Activated CD8-positive, alpha-beta T cell treated with anti-CD3 and anti-CD28 coated beads for 36 hours (primary cell): Measurements from ENCODE around the gene KYNU. TPM values are rescaled to one million over a fixed set of nuclear protein-coding genes. Genes with fewer than 3 reads are reported as not detected.

Experiments used
- ATAC-seq: fragments of 200-7000 bp; cut with Tn5 transposase; one replicate; pipeline ENCODE4 v1.10.0; 2021; ENCODE audit warnings: mild to moderate bottlenecking, moderate library complexity
- CTCF ChIA-PET: fragments of 350-600 bp; sonication (Branson Sonifier 250); formaldehyde crosslinking; loops from one replicate; lab custom pipeline; 2021; ENCODE audit warnings: antibody characterized with exemption; lab: Charles Lee
- POLR2A ChIA-PET: fragments of 350-600 bp; sonication (Branson Sonifier 250); formaldehyde crosslinking; loops from one replicate; lab custom pipeline; 2021; ENCODE audit warnings: antibody characterized with exemption; lab: Charles Lee
- DNase-seq: peaks from one replicate; pipeline ENCODE4 v3.0.0-alpha.2; 2020
- H3K27ac Mint-ChIP-seq: one replicate; pipeline ENCODE4 v1.8.0; 2021; ENCODE audit warnings: mild to moderate bottlenecking, mixed read lengths
- H3K27me3 Mint-ChIP-seq: one replicate; pipeline ENCODE4 v1.8.0; 2021; ENCODE audit warnings: mixed read lengths
- H3K36me3 Mint-ChIP-seq: one replicate; pipeline ENCODE4 v1.8.0; 2021; ENCODE audit warnings: low read depth, mixed read lengths
- H3K4me1 Mint-ChIP-seq: one replicate; pipeline ENCODE4 v1.8.0; 2021; ENCODE audit warnings: low read depth, mixed read lengths
- H3K4me3 Mint-ChIP-seq: one replicate; pipeline ENCODE4 v1.8.0; 2021; ENCODE audit warnings: mild to moderate bottlenecking, moderate library complexity, mixed read lengths
- H3K9me3 Mint-ChIP-seq: one replicate; pipeline ENCODE4 v1.8.0; 2021; ENCODE audit warnings: mixed read lengths
- CTCF ChIP-seq: fragments of 200-600 bp; IDR thresholded peaks from one replicate; pipeline ENCODE4 v1.8.0; 2022; ENCODE audit warnings: antibody characterized with exemption, mild to moderate bottlenecking
- intact Hi-C: fragments of 100-400 bp; cut with micrococcal nuclease; formaldehyde crosslinking; loops from one replicate; pipeline ENCODE4 v1.10.0; 2022
- total RNA-seq, 2 experiments: library from RNA; stranded (reverse); gene quantifications; one replicate each; pipeline ENCODE4 v1.2.3, GENCODE V29; 2021

The KYNU gene
- total RNA-seq, 2 experiments from 2014 or later, result not detected

DNA sequence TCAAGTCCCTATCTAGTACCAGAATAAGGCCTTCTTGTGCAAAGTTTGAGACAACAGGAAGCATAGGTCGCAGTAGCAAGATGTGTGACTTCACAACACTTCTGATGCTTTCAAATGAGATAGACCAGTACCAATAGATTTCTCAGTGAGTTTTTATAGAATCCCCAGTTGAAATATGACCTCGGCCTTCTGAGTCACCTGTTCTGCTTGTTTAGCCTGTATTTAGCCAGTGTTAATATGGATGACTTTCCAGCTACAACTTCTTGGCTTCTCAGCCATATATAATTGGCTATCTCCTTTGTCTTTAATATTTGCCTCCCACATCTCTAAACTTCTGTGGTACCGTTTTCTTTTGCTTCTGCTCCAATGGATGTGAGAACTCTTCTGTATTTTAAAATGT is 113.8 kb downstream of the KYNU start:
- H3K9me3 Mint-ChIP-seq, result no peaks in the 10 kb centered on the region
- no peak for TF ChIP-seq CTCF
- H3K27ac Mint-ChIP-seq, result no peak overlapping the region
- H3K4me3 Mint-ChIP-seq, result no peak overlapping the region
- POLR2A ChIA-PET, result no interaction called here
- no peaks in the 10 kb centered on the region for H3K36me3 Mint-ChIP-seq
- intact Hi-C loops, result no loop called here
- no peaks in the 10 kb centered on the region for H3K4me1 Mint-ChIP-seq
- no peak for ATAC-seq
- no peak for DNase-seq
- CTCF ChIA-PET, result no interaction called here
- peaks cover 6% of the 10 kb centered on the region for H3K27me3 Mint-ChIP-seq

DNA sequence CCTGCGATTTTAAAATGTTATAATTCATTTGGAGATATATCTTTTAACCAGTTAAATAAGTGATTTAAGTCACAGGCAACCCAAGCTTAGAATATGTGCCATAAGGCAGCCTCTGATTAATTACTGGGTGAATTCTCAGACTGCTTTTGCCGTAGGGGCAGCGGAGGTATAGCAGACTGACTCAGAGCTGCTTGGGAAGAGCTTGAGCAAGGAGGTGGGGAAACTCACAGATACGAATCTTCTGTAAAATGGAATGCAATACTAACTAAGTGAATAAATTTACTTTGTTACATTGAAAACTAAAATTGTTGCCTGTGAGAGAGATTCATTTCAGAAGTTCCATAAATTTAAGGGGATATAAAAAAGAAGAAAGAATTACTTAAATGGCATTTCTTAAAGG is 115.4 kb downstream of the KYNU start:
- Mint-ChIP-seq H3K27ac (no peak overlapping the region), H3K4me3 (no peak overlapping the region), H3K9me3 (no peaks in the 10 kb centered on the region), H3K36me3 (no peaks in the 10 kb centered on the region), H3K4me1 (no peaks in the 10 kb centered on the region), H3K27me3 (peaks cover 10% of the 10 kb centered on the region)
- CTCF ChIA-PET, result interaction anchor here (1.1 kb wide), 1 partner anchor 13 kb away, joined by 3 read pairs; no protein-coding TSS in a partner anchor
- intact Hi-C loops, result no loop called here
- DNase-seq (no peak), ATAC-seq (no peak)
- POLR2A ChIA-PET, result no interaction called here
- no peak for TF ChIP-seq CTCF

DNA sequence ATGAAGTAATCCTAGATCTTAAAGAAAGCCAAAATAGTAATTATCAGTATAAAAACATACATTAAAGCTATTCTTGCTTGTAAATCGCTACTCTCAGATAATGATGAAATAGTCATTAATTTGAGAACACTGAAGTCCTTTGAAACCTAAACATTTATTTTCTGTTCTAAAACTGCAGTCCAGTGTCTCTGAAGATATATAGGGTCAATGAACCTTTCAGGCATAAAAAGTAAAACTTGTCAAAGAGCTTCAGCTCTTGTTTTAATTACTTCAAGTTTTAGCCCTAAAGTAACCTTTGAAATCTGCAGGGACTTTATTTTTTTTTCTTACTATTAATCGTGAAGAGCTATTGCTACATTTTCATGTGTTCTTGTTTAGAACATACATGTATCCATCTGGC is 116.3 kb downstream of the KYNU start:
- no peak for TF ChIP-seq CTCF
- no peak for DNase-seq
- Mint-ChIP-seq H3K9me3 (no peaks in the 10 kb centered on the region), H3K4me3 (no peak overlapping the region), H3K27ac (no peak overlapping the region), H3K4me1 (no peaks in the 10 kb centered on the region), H3K36me3 (no peaks in the 10 kb centered on the region), H3K27me3 (peaks cover 10% of the 10 kb centered on the region)
- intact Hi-C loops, result no loop called here
- ChIA-PET CTCF (interaction anchor here (0.9 to 1.2 kb wide), 2 partner anchors 13 to 14 kb away, joined by 3 to 4 read pairs; no protein-coding TSS in a partner anchor), POLR2A (no interaction called here)
- ATAC-seq, result no peak

DNA sequence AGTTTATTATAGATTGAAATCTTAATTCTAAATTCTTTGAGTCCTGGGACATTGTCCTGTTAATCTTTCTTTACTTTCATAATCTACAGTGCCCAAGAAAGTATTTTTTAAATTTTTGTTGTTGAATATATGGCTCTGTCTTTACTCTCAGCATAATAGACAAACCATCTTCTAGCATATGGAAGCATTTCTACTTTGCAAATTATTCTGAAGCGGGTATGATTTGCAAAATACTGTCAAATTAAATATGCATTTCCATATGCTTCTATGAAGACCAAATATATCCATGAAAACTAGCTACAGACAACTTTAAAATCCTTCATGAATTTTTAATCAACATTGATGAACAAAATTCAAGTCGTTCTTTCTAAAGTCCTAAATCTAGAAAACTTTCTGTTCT is 117.2 kb downstream of the KYNU start:
- Mint-ChIP-seq H3K4me1 (no peaks in the 10 kb centered on the region), H3K27ac (no peak overlapping the region), H3K9me3 (no peaks in the 10 kb centered on the region), H3K4me3 (no peak overlapping the region), H3K36me3 (no peaks in the 10 kb centered on the region), H3K27me3 (peaks cover 11% of the 10 kb centered on the region)
- intact Hi-C loops, result no loop called here
- no peak for DNase-seq
- CTCF ChIA-PET, result interaction anchor here (0.9 to 1.2 kb wide), 2 partner anchors 13 to 14 kb away, joined by 3 to 4 read pairs; no protein-coding TSS in a partner anchor
- TF ChIP-seq CTCF, result no peak
- POLR2A ChIA-PET, result no interaction called here
- ATAC-seq, result no peak

- Mint-ChIP-seq H3K4me1 (no peaks in the 10 kb centered on the region), H3K27me3 (peaks cover 18% of the 10 kb centered on the region)
- no peak for TF ChIP-seq CTCF
Observed at GRCh38 chr2:142997231-142997630, 119.8 kb downstream of the KYNU start.

More at GRCh38 chr2:142997231-142997630, 119.8 kb downstream of the KYNU start:
- CTCF ChIA-PET, result no interaction called here
- no peaks in the 10 kb centered on the region for H3K36me3 Mint-ChIP-seq
- DNase-seq (no peak), ATAC-seq (no peak)
- no peak overlapping the region for H3K27ac Mint-ChIP-seq
- no peaks in the 10 kb centered on the region for H3K9me3 Mint-ChIP-seq
- intact Hi-C loops, result no loop called here
- POLR2A ChIA-PET, result no interaction called here
- no peak overlapping the region for H3K4me3 Mint-ChIP-seq
